OCI-LY3 (cell line): Measurements from ENCODE around the gene DNAH14.

Source experiments
- H2AFZ ChIP-seq: fragments of 200-600, 300-600 bp; shearing (Covaris generic); 2 replicates; pipeline ENCODE4 v1.6.0; 2014; ENCODE audit warnings: antibody characterized with exemption, low read depth, low read length
- H3K27ac ChIP-seq: fragments of 200-600, 300-600 bp; sonication (generic); 2 replicates; pipeline ENCODE4 v1.5.1; 2014; ENCODE audit warnings: mild to moderate bottlenecking, low read length, moderate library complexity, mixed read lengths
- H3K27me3 ChIP-seq: fragments of 200-600, 300-600 bp; sonication (generic); 2 replicates; pipeline ENCODE4 v1.6.1; 2014; ENCODE audit warnings: low read depth, low read length, mixed read lengths
- H3K36me3 ChIP-seq: fragments of 200-600, 300-600 bp; sonication (generic); replicated peaks from 2 replicates; pipeline ENCODE3; 2014; ENCODE audit warnings: low read depth, low read length, mixed read lengths
- H3K4me1 ChIP-seq: fragments of 300-600, 200-600 bp; sonication (generic); 2 replicates; pipeline ENCODE4 v1.6.1; 2014; ENCODE audit warnings: low read length, mixed read lengths
- H3K4me2 ChIP-seq: fragments of 200-600, 300-600 bp; sonication (generic); 2 replicates; pipeline ENCODE4 v1.6.1; 2014; ENCODE audit warnings: low read length, mixed read lengths
- H3K4me3 ChIP-seq: fragments of 300-600, 200-600 bp; sonication (generic); 2 replicates; pipeline ENCODE4 v1.5.1; 2014; ENCODE audit warnings: antibody characterized with exemption, mild to moderate bottlenecking, low read length, moderate library complexity
- H3K79me2 ChIP-seq: fragments of 300-600, 200-600 bp; shearing (Covaris generic); 2 replicates; pipeline ENCODE4 v1.6.1; 2014; ENCODE audit warnings: mild to moderate bottlenecking, low read length, mixed read lengths
- H3K9ac ChIP-seq: fragments of 300-600, 200-600 bp; shearing (Covaris generic); 2 replicates; pipeline ENCODE4 v1.6.0; 2014; ENCODE audit warnings: mild to moderate bottlenecking, low read length, moderate library complexity
- H3K9me3 ChIP-seq: fragments of 200-600, 300-600 bp; shearing (Covaris generic); 2 replicates; pipeline ENCODE4 v1.6.1; 2014; ENCODE audit warnings: low read length, mixed read lengths; ENCODE audit not compliant: insufficient read depth
- H4K20me1 ChIP-seq: fragments of 200-600, 300-600 bp; sonication (generic); 2 replicates; pipeline ENCODE4 v1.6.1; 2016; ENCODE audit warnings: low read length, mixed read lengths; ENCODE audit not compliant: insufficient read depth
- EZH2phosphoT487 ChIP-seq: fragments of 200-600 bp; shearing (Covaris generic); IDR thresholded peaks from 2 replicates; pipeline ENCODE4 v1.6.1; 2018; ENCODE audit warnings: antibody characterized with exemption, mixed run types, low read depth
- TF ChIP-seq, protein P1 (sequence below): fragments of 200-600, 300-600 bp; sonication (generic); IDR thresholded peaks from 2 replicates; pipeline ENCODE4 v1.5.1; 2014; ENCODE audit warnings: antibody characterized with exemption, low read length, low read depth

Gene DNAH14

DNA sequence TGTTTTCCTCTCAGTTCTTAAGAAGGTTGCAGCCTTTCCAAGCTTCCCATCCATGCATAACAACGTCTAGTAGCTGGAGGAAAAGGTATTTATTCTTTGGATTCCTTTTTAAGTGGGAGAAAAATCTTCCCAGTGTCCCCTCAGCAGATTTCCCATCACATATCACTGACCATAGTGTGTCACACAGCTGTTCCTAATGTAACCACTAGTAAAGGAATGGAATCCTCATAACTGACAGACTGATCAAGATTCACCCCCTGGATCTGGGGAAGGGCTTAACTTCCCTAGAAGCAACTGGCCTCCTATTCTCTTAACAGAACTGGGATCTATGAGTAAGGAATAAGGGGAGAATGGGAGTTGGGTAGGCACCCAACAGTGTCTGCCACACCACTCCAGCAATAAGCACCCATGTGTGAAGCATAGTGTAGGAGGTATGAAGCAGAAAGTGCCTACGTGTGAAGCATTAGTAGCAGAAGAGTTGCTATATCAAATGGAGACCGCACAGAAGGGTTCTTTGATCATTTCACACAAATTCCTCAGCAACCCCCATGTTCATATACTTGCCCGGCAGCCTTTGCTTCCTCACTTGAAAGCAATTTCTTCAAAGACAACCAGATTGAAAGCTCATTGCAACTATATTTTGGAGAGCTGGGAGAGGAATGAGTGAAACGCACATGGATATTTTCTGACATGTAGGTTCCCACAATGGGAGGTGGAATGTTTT is 28.2 kb upstream of the DNAH14 start:
- Histone ChIP-seq H3K4me3 (no peak overlapping the region), H4K20me1 (no peaks in the 10 kb centered on the region), H3K27me3 (peaks cover 45% of the 10 kb centered on the region), H3K36me3 (no peaks in the 10 kb centered on the region), H3K4me2 (no peak overlapping the region), H3K9ac (no peak overlapping the region), H3K4me1 (peaks cover 2% of the 10 kb centered on the region; the same call in 1 of the 2 replicates), H3K27ac (no peak overlapping the region), H3K79me2 (no peaks in the 10 kb centered on the region), H3K9me3 (no peaks in the 10 kb centered on the region), H2AFZ (no peak overlapping the region)
- TF ChIP-seq, protein P1, sequence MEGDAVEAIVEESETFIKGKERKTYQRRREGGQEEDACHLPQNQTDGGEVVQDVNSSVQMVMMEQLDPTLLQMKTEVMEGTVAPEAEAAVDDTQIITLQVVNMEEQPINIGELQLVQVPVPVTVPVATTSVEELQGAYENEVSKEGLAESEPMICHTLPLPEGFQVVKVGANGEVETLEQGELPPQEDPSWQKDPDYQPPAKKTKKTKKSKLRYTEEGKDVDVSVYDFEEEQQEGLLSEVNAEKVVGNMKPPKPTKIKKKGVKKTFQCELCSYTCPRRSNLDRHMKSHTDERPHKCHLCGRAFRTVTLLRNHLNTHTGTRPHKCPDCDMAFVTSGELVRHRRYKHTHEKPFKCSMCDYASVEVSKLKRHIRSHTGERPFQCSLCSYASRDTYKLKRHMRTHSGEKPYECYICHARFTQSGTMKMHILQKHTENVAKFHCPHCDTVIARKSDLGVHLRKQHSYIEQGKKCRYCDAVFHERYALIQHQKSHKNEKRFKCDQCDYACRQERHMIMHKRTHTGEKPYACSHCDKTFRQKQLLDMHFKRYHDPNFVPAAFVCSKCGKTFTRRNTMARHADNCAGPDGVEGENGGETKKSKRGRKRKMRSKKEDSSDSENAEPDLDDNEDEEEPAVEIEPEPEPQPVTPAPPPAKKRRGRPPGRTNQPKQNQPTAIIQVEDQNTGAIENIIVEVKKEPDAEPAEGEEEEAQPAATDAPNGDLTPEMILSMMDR = no peak
- no peak for TF ChIP-seq EZH2phosphoT487

DNA sequence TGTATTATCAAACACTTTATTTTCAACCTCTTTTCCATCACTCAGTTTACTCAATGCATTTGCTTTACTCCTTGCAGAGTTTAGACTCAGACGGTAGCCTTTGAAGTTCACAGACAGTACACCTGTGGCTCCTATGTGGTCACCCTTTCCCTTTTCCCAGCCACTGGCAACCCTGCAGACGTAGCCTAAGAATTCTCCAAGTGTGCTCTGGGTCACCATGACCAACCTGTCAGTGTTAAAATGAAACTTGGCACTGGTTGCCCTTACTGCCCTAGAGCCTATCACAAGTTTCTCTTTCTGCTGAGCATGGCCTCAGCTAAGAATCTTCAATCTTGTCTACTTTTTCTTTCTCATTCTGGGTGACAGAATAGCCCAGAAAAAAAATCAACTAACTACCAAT is 25.5 kb upstream of the DNAH14 start:
- peaks cover 6% of the 10 kb centered on the region; the same call in 1 of the 2 replicates for H3K4me1 ChIP-seq
- peaks cover 54% of the 10 kb centered on the region for H3K27me3 ChIP-seq
- no peak overlapping the region for H3K9ac ChIP-seq
- no peak overlapping the region for H3K27ac ChIP-seq
- H3K79me2 ChIP-seq = no peaks in the 10 kb centered on the region
- H2AFZ ChIP-seq = no peak overlapping the region
- no peaks in the 10 kb centered on the region for H4K20me1 ChIP-seq
- H3K36me3 ChIP-seq = no peaks in the 10 kb centered on the region
- H3K4me3 ChIP-seq = no peak overlapping the region
- TF ChIP-seq EZH2phosphoT487 = no peak
- TF ChIP-seq, protein P1 = no peak
- H3K9me3 ChIP-seq = no peaks in the 10 kb centered on the region
- H3K4me2 ChIP-seq = no peak overlapping the region

DNA sequence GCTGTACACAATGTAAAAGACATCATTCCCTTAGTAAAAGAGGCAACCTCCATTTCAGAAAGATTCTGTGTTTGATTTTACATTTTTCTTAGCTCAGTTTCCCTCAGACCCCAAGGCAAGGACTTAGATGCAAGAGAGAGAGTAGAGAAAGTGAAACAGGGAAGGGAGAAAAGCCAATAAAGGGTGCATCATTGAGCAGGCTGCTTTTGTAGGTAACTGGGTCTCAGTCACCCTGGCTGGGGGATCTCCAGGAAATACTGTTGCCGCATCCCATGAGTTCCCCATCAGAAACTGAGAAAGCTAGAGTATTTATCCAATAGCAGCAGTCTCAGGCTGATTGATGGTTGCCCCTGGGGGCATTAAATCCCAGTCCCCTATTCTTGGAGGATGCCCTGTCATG is 23.1 kb upstream of the DNAH14 start:
- H3K79me2 ChIP-seq = no peaks in the 10 kb centered on the region
- no peak for TF ChIP-seq EZH2phosphoT487
- TF ChIP-seq, protein P1 = no peak
- no peak overlapping the region for H3K4me3 ChIP-seq
- H3K4me2 ChIP-seq = no peak overlapping the region
- no peak overlapping the region for H3K27ac ChIP-seq
- H3K36me3 ChIP-seq = no peaks in the 10 kb centered on the region
- no peaks in the 10 kb centered on the region for H4K20me1 ChIP-seq
- no peak overlapping the region for H3K9ac ChIP-seq
- H3K27me3 ChIP-seq = peaks cover 43% of the 10 kb centered on the region; the same call in 1 of the 2 replicates
- H3K9me3 ChIP-seq = 0 out of 2 replicates have a peak, but pooled peaks cover 4% of the 10 kb centered on the region
- no peak overlapping the region for H2AFZ ChIP-seq
- peaks cover 6% of the 10 kb centered on the region; the same call in 1 of the 2 replicates for H3K4me1 ChIP-seq

DNA sequence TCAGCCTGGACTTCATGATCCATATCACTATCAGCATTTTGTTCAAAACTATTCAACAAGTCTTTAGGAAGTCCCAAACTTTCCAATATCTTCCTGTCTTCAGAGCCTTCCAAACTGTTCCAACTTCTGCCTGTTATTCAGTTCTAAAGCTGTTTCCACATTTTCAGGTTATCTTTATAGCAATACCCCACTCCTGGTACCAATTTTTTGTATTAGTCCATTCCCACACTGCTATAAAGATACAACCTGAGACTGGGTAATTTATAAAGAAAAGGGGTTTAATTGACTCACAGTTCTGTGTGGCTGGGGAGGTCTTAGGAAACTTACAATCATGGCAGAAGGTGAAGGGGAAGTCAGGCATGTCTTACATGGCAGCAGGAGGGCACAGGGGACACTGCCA is 18.3 kb upstream of the DNAH14 start:
- H3K27ac ChIP-seq = no peak overlapping the region
- no peaks in the 10 kb centered on the region for H3K36me3 ChIP-seq
- peaks cover 15% of the 10 kb centered on the region; the same call in 1 of the 2 replicates for H3K27me3 ChIP-seq
- H3K9ac ChIP-seq = no peak overlapping the region
- no peak overlapping the region for H2AFZ ChIP-seq
- H3K4me3 ChIP-seq = no peak overlapping the region
- no peaks in the 10 kb centered on the region for H4K20me1 ChIP-seq
- H3K79me2 ChIP-seq = no peaks in the 10 kb centered on the region
- no peak for TF ChIP-seq EZH2phosphoT487
- TF ChIP-seq, protein P1 = no peak
- peaks cover 21% of the 10 kb centered on the region; the same call in 1 of the 2 replicates for H3K9me3 ChIP-seq
- H3K4me1 ChIP-seq = peaks cover 4% of the 10 kb centered on the region; the same call in 1 of the 2 replicates
- H3K4me2 ChIP-seq = no peak overlapping the region
